GM19324 (cell line): Measurements from ENCODE around the gene RPS15A.
A peak's percentile ranks its signal among the peaks of the same experiment; 100 is the strongest.
"Not testable (repeated sequence)": the region's sequence is repeated elsewhere in the genome, so short reads cannot be mapped to it uniquely, and the experiment has no call there.

Experiments used
- ATAC-seq: cut with Tn5 transposase; IDR thresholded peaks from one replicate; pipeline ENCODE4 v1.9.1; 2021; ENCODE audit warnings: mild to moderate bottlenecking, moderate library complexity; ENCODE audit not compliant: unreplicated experiment, low FRiP score

The RPS15A gene

GRCh38 chr16:18759598-18760520, 30.3 kb downstream of the RPS15A start:
- peak; percentile 55 for ATAC-seq

DNA sequence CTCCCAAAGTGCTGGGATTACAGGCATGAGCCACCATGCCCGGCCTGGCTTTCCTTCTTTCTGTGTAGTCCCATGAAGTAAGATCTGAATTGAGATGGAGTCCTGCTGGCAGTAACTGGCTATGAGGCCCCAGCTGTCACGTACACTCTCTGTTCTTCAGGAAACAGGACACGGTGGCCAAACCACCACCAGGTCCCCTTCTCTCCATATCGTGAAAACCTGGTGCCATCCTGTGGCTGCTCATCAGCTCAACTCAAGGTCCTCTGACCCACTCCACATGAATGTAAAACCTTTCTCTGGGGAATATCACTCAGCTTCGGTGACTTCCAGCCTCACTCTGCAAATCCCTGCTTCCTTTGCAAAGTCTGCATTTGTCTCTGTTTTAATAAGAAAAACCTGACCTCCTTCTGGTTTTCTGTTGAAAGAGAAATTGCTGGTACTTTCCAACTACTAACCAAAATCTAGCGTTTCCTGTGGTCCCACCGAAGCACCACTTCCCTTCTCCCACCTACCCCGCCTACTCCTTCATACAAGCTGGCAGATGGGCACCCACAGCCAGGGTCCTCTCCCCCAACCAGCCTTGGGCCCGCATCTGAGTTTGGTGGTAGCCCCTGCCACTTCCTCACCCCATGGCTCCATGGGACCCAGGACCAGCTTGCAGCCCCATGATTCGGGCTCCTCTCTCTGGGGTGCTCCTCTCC, 32.0 kb downstream of the RPS15A start:
- ATAC-seq: not testable (repeated sequence)

DNA sequence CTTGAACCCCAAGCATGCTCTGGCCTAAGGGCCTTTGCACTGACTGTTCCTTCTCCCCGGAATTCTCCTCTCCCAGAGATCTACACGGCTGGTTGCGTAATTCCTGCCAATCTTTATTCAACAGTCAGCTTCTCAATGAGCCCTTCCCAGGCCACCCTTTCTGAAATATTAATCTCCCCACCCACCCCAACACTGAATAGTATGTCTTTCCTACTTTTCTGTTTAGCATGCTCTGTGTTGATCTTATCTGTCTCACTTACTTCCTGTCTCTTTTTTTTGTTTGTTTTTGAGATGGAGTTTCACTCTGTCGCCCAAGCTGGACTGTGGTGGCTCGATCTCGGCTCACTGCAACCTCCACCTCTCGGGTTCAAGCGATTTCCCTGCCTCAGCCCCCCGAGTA, 33.5 kb downstream of the RPS15A start:
- ATAC-seq: not testable (repeated sequence)

DNA sequence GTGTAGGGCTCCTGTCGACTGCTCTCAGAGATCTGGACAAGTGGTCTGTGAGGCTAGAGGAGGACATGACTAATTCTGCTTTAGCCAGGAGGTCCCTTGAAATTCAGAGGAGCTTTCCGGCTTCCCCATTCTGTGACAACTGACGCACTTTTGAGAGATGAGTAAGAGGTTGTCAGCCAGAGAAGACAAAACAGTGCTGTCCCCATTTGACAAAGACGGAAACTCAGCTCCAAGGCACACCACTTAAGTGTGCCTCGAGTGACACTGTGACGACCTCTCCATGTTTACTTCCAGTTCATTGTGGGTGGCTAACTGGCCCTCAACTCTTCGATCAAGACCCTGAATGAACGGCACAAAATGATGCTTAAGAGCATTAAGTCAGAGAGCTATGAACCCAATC, 47.3 kb downstream of the RPS15A start:
- not testable (repeated sequence) for ATAC-seq

DNA sequence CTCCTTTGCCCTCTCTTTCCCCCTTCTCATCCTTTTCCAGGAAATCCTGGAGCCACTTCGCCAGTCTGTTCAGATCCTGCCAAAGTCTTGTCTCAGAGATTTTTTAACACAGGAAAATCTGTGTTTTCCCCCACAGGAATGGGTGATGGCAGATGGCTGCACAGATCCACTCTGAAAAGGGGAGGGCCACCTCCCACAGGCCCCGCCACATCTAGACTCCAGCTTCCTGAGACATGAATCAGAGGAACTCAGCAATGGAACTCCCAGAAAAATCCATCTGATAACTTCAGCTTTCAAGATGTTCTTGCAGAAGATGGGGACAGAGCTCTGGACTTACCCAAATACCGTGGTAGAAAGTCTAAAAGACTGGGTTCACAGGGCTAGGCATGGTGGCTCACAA, 50.1 kb downstream of the RPS15A start:
- not testable (repeated sequence) for ATAC-seq

- ATAC-seq: not testable (repeated sequence)
Observed at GRCh38 chr16:18738768-18739167, 51.4 kb downstream of the RPS15A start.

DNA sequence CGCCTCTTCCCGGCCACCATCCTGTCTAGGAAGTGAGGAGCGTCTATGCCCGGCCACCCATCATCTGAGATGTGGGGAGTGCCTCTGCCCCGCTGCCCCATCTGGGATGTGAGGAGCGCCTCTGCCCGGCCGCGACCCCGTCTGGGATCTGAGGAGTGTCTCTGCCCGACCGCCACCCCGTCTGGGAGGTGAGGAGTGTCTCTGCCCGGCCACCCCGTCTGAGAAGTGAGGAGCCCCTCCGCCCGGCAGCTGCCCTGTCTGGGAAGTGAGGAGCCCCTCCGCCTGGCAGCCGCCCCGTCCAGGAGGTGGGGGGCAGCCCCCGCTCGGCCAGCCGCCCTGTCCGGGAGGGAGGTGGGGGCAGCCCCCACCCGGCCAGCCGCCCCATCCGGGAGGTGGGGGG, 55.9 kb downstream of the RPS15A start:
- ATAC-seq: not testable (repeated sequence)
